Type B pancreatic cell (in vitro differentiated cells): Measurements from ENCODE around the gene EFL1. TPM values are rescaled to one million over a fixed set of nuclear protein-coding genes. Genes with fewer than 3 reads are reported as not detected.
A peak's percentile ranks its signal among the peaks of the same experiment; 100 is the strongest.

Experiments used
- DNase-seq: peaks from one replicate; pipeline ENCODE4 v3.0.0; 2021; ENCODE audit warnings: mixed read lengths; ENCODE audit not compliant: unreplicated experiment; ENCODE audit errors: extremely low spot score
- H3K27ac Mint-ChIP-seq: 2 replicates; pipeline ENCODE4 v1.8.0; 2021; ENCODE audit warnings: mild to moderate bottlenecking, mixed read lengths
- H3K27me3 Mint-ChIP-seq: 2 replicates; pipeline ENCODE4 v1.8.0; 2021; ENCODE audit warnings: mixed read lengths
- H3K36me3 Mint-ChIP-seq: 2 replicates; pipeline ENCODE4 v1.8.0; 2021; ENCODE audit warnings: mixed read lengths
- H3K4me1 Mint-ChIP-seq: one replicate; pipeline ENCODE4 v1.8.0; 2021; ENCODE audit warnings: mixed read lengths; ENCODE audit not compliant: unreplicated experiment
- H3K4me3 Mint-ChIP-seq: 2 replicates; pipeline ENCODE4 v1.8.0; 2021; ENCODE audit warnings: mild to moderate bottlenecking, mixed read lengths
- H3K9me3 Mint-ChIP-seq: 2 replicates; pipeline ENCODE4 v1.8.0; 2021; ENCODE audit warnings: mixed read lengths
- CTCF ChIP-seq: fragments of 200-600 bp; sonication (generic); conservative IDR thresholded peaks from 2 replicates; pipeline ENCODE4 v1.5.0; 2021; ENCODE audit warnings: antibody characterized with exemption, mild to moderate bottlenecking
- total RNA-seq: library from RNA; stranded (reverse); gene quantifications from 2 replicates; pipeline ENCODE4 v1.2.1, GENCODE V29; 2021; ENCODE audit warnings: low replicate concordance

Gene EFL1
- total RNA-seq, 1 donor from 2014 or later, result 17.0 TPM

GRCh38 chr15:82086243-82086995 is 176.1 kb downstream of the EFL1 start:
- Mint-ChIP-seq H3K9me3 (no peaks in the 10 kb centered on the region), H3K4me3 (no peak overlapping the region), H3K27ac (no peak overlapping the region), H3K27me3 (no peaks in the 10 kb centered on the region), H3K36me3 (no peaks in the 10 kb centered on the region), H3K4me1 (no peaks in the 10 kb centered on the region)
- DNase-seq, result no peak
- no peak for TF ChIP-seq CTCF

GRCh38 chr15:82081914-82082762 is 180.4 kb downstream of the EFL1 start:
- TF ChIP-seq CTCF, result peak; percentile 46
- DNase-seq, result no peak
- Mint-ChIP-seq H3K9me3 (no peaks in the 10 kb centered on the region), H3K36me3 (no peaks in the 10 kb centered on the region), H3K4me3 (no peak overlapping the region), H3K27me3 (peaks cover 2% of the 10 kb centered on the region), H3K27ac (no peak overlapping the region), H3K4me1 (no peaks in the 10 kb centered on the region)

- no peaks in the 10 kb centered on the region for H3K36me3 Mint-ChIP-seq
- H3K27ac Mint-ChIP-seq, result no peak overlapping the region
- no peaks in the 10 kb centered on the region for H3K4me1 Mint-ChIP-seq
- H3K4me3 Mint-ChIP-seq, result no peak overlapping the region
- no peak for DNase-seq
- H3K9me3 Mint-ChIP-seq, result no peaks in the 10 kb centered on the region
- TF ChIP-seq CTCF, result no peak
- peaks cover 2% of the 10 kb centered on the region for H3K27me3 Mint-ChIP-seq
These were observed 181.8 kb downstream of the EFL1 start for GRCh38 chr15:82080774-82081173.

Other genes starting within 250 kb of the EFL1 start
- gene MEX3B, start 216.7 kb downstream of the EFL1 start, total RNA-seq, result 14.2 and 46.1 TPM in 2 replicates
- gene SAXO2, start 84 bp upstream of the EFL1 start, total RNA-seq, result 2.4 and 5.8 TPM in 2 replicates
- 2.7 and 6.3 TPM in 2 replicates for gene GOLGA6L10, start 86.7 kb upstream of the EFL1 start, total RNA-seq
- gene GOLGA6L9, start 167.1 kb upstream of the EFL1 start, total RNA-seq, result 4.3 and 10.4 TPM in 2 replicates